HEK293 (cell line): Measurements from ENCODE around the gene PTPRG.

Source experiments
- ATF2 ChIP-seq: fragments of 450-650 bp; formaldehyde crosslinking; IDR thresholded peaks from 2 replicates; pipeline ENCODE4 v1.5.1; 2016; ENCODE audit warnings: missing biosample characterization, missing genetic modification characterization, low read depth
- FEZF1 ChIP-seq: fragments of 450-650 bp; formaldehyde crosslinking; IDR thresholded peaks from 2 replicates; pipeline ENCODE4 v1.5.1; 2016; ENCODE audit warnings: missing biosample characterization, missing genetic modification characterization
- GLIS1 ChIP-seq: fragments of 450-650 bp; formaldehyde crosslinking; IDR thresholded peaks from 2 replicates; pipeline ENCODE4 v1.5.1; 2016; ENCODE audit warnings: missing biosample characterization, missing genetic modification characterization
- HOXC10 ChIP-seq: sonication (generic); formaldehyde crosslinking; IDR thresholded peaks from 2 replicates; pipeline ENCODE4 v1.8.1; 2023; ENCODE audit warnings: mild to moderate bottlenecking, missing genetic modification reagents
- KLF10 ChIP-seq: fragments of 450-650 bp; IDR thresholded peaks from 2 replicates; pipeline ENCODE4 v1.5.1; 2018; ENCODE audit warnings: missing biosample characterization, mild to moderate bottlenecking, missing genetic modification characterization
- PBX3 ChIP-seq: sonication (generic); formaldehyde crosslinking; IDR thresholded peaks from 2 replicates; pipeline ENCODE4 v1.8.1; 2022; ENCODE audit warnings: mild to moderate bottlenecking, moderate library complexity, missing genetic modification reagents
- PRDM6 ChIP-seq: fragments of 450-650 bp; formaldehyde crosslinking; IDR thresholded peaks from 2 replicates; pipeline ENCODE4 v1.5.1; 2017; ENCODE audit warnings: missing biosample characterization, missing genetic modification characterization
- SP2 ChIP-seq: fragments of 450-650 bp; formaldehyde crosslinking; IDR thresholded peaks from 2 replicates; pipeline ENCODE4 v1.5.1; 2016; ENCODE audit warnings: missing biosample characterization, missing genetic modification characterization
- YY2 ChIP-seq: fragments of 450-650 bp; formaldehyde crosslinking; IDR thresholded peaks from 2 replicates; pipeline ENCODE4 v1.5.1; 2016; ENCODE audit warnings: missing biosample characterization, missing genetic modification characterization
- ZBTB1 ChIP-seq: fragments of 450-650 bp; formaldehyde crosslinking; IDR thresholded peaks from 2 replicates; pipeline ENCODE4 v1.5.1; 2016; ENCODE audit warnings: missing biosample characterization, missing genetic modification characterization
- ZBTB20 ChIP-seq: fragments of 450-650 bp; formaldehyde crosslinking; IDR thresholded peaks from 2 replicates; pipeline ENCODE4 v1.5.1; 2016; ENCODE audit warnings: missing biosample characterization, missing genetic modification characterization
- ZNF112 ChIP-seq: fragments of 450-650 bp; formaldehyde crosslinking; IDR thresholded peaks from 2 replicates; pipeline ENCODE4 v1.5.0; 2017; ENCODE audit warnings: missing biosample characterization, missing genetic modification characterization
- ZNF138 ChIP-seq: fragments of 450-650 bp; formaldehyde crosslinking; IDR thresholded peaks from 2 replicates; pipeline ENCODE4 v1.5.1; 2016; ENCODE audit warnings: missing biosample characterization, missing genetic modification characterization, borderline replicate concordance
- ZNF211 ChIP-seq: fragments of 450-650 bp; formaldehyde crosslinking; IDR thresholded peaks from 2 replicates; pipeline ENCODE4 v1.5.1; 2016; ENCODE audit warnings: low read depth, missing biosample characterization, missing genetic modification characterization
- ZNF248 ChIP-seq: fragments of 450-650 bp; formaldehyde crosslinking; IDR thresholded peaks from 2 replicates; pipeline ENCODE4 v1.5.1; 2017; ENCODE audit warnings: missing biosample characterization, missing genetic modification characterization
- ZNF280C ChIP-seq: fragments of 450-650 bp; formaldehyde crosslinking; IDR thresholded peaks from 2 replicates; pipeline ENCODE4 v1.5.1; 2016; ENCODE audit warnings: missing biosample characterization, missing genetic modification characterization
- ZNF341 ChIP-seq: fragments of 450-650 bp; formaldehyde crosslinking; IDR thresholded peaks from 2 replicates; pipeline ENCODE4; 2016; ENCODE audit warnings: low read depth, missing biosample characterization, missing genetic modification characterization
- ZNF354C ChIP-seq: fragments of 450-650 bp; formaldehyde crosslinking; IDR thresholded peaks from 2 replicates; pipeline ENCODE4 v1.5.1; 2016; ENCODE audit warnings: missing biosample characterization, missing genetic modification characterization, low read depth, borderline replicate concordance
- ZNF423 ChIP-seq: fragments of 450-650 bp; formaldehyde crosslinking; IDR thresholded peaks from 2 replicates; pipeline ENCODE4 v1.5.1; 2016; ENCODE audit warnings: missing biosample characterization, missing genetic modification characterization
- ZNF521 ChIP-seq: fragments of 450-650 bp; formaldehyde crosslinking; IDR thresholded peaks from 2 replicates; pipeline ENCODE4 v1.5.1; 2017; ENCODE audit warnings: missing biosample characterization, mild to moderate bottlenecking, missing genetic modification characterization
- ZNF548 ChIP-seq: fragments of 450-650 bp; formaldehyde crosslinking; IDR thresholded peaks from 2 replicates; pipeline ENCODE4 v1.5.1; 2016; ENCODE audit warnings: missing biosample characterization, missing genetic modification characterization
- ZNF580 ChIP-seq: fragments of 450-650 bp; formaldehyde crosslinking; IDR thresholded peaks from 2 replicates; pipeline ENCODE4 v1.5.1; 2016; ENCODE audit warnings: missing biosample characterization, missing genetic modification characterization
- ZNF610 ChIP-seq: fragments of 450-650 bp; formaldehyde crosslinking; IDR thresholded peaks from 2 replicates; pipeline ENCODE4 v1.5.1; 2016; ENCODE audit warnings: missing biosample characterization, missing genetic modification characterization, borderline replicate concordance
- ZNF654 ChIP-seq: fragments of 450-650 bp; formaldehyde crosslinking; IDR thresholded peaks from 2 replicates; pipeline ENCODE4 v1.5.1; 2016; ENCODE audit warnings: low read depth, missing biosample characterization, missing genetic modification characterization
- ZNF658 ChIP-seq: fragments of 450-650 bp; formaldehyde crosslinking; IDR thresholded peaks from 2 replicates; pipeline ENCODE4; 2016; ENCODE audit warnings: missing biosample characterization, missing genetic modification characterization
- ZNF670 ChIP-seq: fragments of 450-650 bp; formaldehyde crosslinking; IDR thresholded peaks from 2 replicates; pipeline ENCODE4 v1.5.1; 2016; ENCODE audit warnings: missing biosample characterization, missing genetic modification characterization, low read depth
- ZNF677 ChIP-seq: fragments of 450-650 bp; IDR thresholded peaks from 2 replicates; pipeline ENCODE4 v1.5.0; 2018; ENCODE audit warnings: missing biosample characterization, mild to moderate bottlenecking, missing genetic modification characterization, moderate library complexity
- ZNF701 ChIP-seq: fragments of 450-650 bp; formaldehyde crosslinking; IDR thresholded peaks from 2 replicates; pipeline ENCODE4 v1.5.1; 2016; ENCODE audit warnings: missing biosample characterization, missing genetic modification characterization
- ZNF707 ChIP-seq: fragments of 450-650 bp; formaldehyde crosslinking; IDR thresholded peaks from 2 replicates; pipeline ENCODE4 v1.5.1; 2016; ENCODE audit warnings: missing biosample characterization, missing genetic modification characterization
- ZNF768 ChIP-seq: fragments of 450-650 bp; formaldehyde crosslinking; IDR thresholded peaks from 2 replicates; pipeline ENCODE4 v1.5.1; 2018; ENCODE audit warnings: missing biosample characterization, mild to moderate bottlenecking, missing genetic modification characterization
- ZNF792 ChIP-seq: fragments of 450-650 bp; formaldehyde crosslinking; IDR thresholded peaks from 2 replicates; pipeline ENCODE4 v1.5.1; 2016; ENCODE audit warnings: missing biosample characterization, missing genetic modification characterization
- ZSCAN30 ChIP-seq: fragments of 450-650 bp; IDR thresholded peaks from 2 replicates; pipeline ENCODE4 v1.5.1; 2018; ENCODE audit warnings: missing biosample characterization, mild to moderate bottlenecking, missing genetic modification characterization, moderate library complexity
- TF ChIP-seq, protein P1 (sequence below): fragments of 450-650 bp; formaldehyde crosslinking; IDR thresholded peaks from 2 replicates; pipeline ENCODE4 v1.5.1; 2016; ENCODE audit warnings: missing biosample characterization, missing genetic modification characterization

PTPRG gene

DNA sequence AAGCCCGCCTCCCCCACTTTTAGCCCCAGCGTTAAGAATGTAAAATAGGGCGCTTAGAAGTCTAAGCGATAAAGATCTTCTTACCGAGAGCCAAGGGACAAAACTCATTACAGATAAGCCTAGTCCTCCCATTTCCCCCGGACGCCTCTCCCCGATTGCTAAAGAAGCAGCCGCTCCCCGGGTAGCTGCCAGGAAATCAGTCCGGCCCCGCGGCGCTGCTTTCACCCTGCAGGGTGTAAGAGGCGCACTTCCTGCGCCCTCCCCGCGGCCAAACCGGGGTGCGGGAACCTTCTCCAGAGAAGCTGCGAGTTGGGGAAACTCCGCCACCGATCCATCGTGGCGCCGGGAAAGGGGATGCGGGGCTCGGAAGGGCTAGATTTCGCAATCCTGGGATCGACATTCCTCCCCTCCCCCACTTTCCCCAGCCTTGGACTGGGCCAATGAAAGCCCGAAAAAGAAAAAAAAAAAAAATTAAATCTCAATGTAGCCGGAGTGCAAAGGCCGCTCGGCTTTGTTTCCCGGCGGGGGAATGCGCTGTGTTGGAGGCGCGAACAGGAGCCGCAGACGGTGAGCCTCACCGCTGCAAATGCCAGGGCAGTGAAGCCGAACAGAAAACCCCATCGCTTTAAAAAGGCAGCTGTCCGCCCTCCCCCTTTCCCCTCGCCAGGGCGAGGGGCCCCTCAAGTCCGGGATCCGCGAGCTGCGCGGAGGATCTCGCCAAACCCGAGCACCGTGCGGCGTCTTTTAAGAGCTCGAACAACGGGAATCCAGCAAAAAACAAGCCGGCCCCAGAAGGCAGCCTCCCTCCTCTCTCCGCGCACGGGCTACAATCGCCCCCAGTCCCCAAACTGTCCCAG lies 626 bp upstream of the PTPRG start (continued):
- TF ChIP-seq, protein P1, sequence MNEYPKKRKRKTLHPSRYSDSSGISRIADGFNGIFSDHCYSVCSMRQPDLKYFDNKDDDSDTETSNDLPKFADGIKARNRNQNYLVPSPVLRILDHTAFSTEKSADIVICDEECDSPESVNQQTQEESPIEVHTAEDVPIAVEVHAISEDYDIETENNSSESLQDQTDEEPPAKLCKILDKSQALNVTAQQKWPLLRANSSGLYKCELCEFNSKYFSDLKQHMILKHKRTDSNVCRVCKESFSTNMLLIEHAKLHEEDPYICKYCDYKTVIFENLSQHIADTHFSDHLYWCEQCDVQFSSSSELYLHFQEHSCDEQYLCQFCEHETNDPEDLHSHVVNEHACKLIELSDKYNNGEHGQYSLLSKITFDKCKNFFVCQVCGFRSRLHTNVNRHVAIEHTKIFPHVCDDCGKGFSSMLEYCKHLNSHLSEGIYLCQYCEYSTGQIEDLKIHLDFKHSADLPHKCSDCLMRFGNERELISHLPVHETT (tag by site-specific recombination): no peak; the same call in 1 of the 2 replicates
- TF ChIP-seq PRDM6 (peak; percentile 71), ZNF548 (no peak), ZNF354C (tag by site-specific recombination) (no peak), ZNF521 (no peak), ZBTB20 (peak; percentile 97), ZNF138 (tag by site-specific recombination) (no peak), ATF2 (tag by site-specific recombination) (no peak), ZNF658 (tag by site-specific recombination) (no peak), FEZF1 (peak; percentile 85), HOXC10 (CRISPR knock-in tag) (no peak), ZNF768 (tag by site-specific recombination) (no peak), YY2 (tag by site-specific recombination) (no peak), PBX3 (CRISPR knock-in tag) (no peak), ZNF248 (tag by site-specific recombination) (no peak), GLIS1 (tag by site-specific recombination) (peak; percentile 97), ZNF280C (no peak), SP2 (tag by site-specific recombination) (no peak; the same call in 1 of the 2 replicates), ZNF670 (tag by site-specific recombination) (no peak), ZNF707 (tag by site-specific recombination) (no peak), ZNF792 (tag by site-specific recombination) (0 out of 2 replicates have a peak, but pooled peaks have one; percentile 14), ZNF423 (tag by site-specific recombination) (peak; percentile 98), ZSCAN30 (tag by site-specific recombination) (peak; percentile 83), KLF10 (tag by site-specific recombination) (peak; percentile 24), ZNF677 (tag by site-specific recombination) (no peak), ZNF112 (tag by site-specific recombination) (no peak), ZNF341 (tag by site-specific recombination) (peak; percentile 94), ZNF654 (tag by site-specific recombination) (peak; percentile 5; the same call in 1 of the 2 replicates), ZNF211 (no peak), ZNF580 (tag by site-specific recombination) (peak; percentile 42; the same call in 1 of the 2 replicates), ZNF701 (tag by site-specific recombination) (no peak), ZBTB1 (tag by site-specific recombination) (no peak; the same call in 1 of the 2 replicates), ZNF610 (tag by site-specific recombination) (peak; percentile 73)
